Heart left ventricle (tissue), 16 donors: ENCODE measurements around the gene CDH18. TPM values are rescaled to one million over a fixed set of nuclear protein-coding genes. Genes with fewer than 3 reads are reported as not detected.

Experiments
- ATAC-seq, 4 donors: fragments of 200-7000 bp; cut with Tn5 transposase; one replicate each; pipeline ENCODE4 v1.9.1; 2020 to 2022; ENCODE audit warnings: moderate library complexity in 4 of 4, mild to moderate bottlenecking in 3 of 4, moderate number of reproducible peaks in 1 of 4
- DNase-seq, 5 donors: peaks; one replicate each; pipeline ENCODE4 v3.0.0-alpha.2; 2020
- H3K27ac ChIP-seq, 12 donors: fragments of 200-600 bp; sonication (generic) in 4 of 12; one replicate each; pipeline versions ENCODE4 v1.5.0 to v1.8.0; 2016 to 2022; ENCODE audit warnings: mild to moderate bottlenecking in 2 of 12
- H3K27me3 ChIP-seq, 9 donors: fragments of 200-600 bp; sonication (generic) in 2 of 9; one replicate each; pipeline versions ENCODE4 v1.5.1 to v1.8.0; 2016 to 2022; ENCODE audit warnings: mild to moderate bottlenecking in 3 of 9
- H3K36me3 ChIP-seq, 9 donors: fragments of 200-600 bp; sonication (generic) in 2 of 9; one replicate each; pipeline versions ENCODE4 v1.5.0 to v1.8.0; 2018 to 2022; ENCODE audit warnings: mild to moderate bottlenecking in 2 of 9
- H3K4me1 ChIP-seq, 12 donors: fragments of 200-600 bp; sonication (generic) in 4 of 12; one replicate each; pipeline versions ENCODE4 v1.5.0 to v1.8.0; 2016 to 2022; ENCODE audit warnings: mild to moderate bottlenecking in 3 of 12
- H3K4me3 ChIP-seq, 12 donors: fragments of 200-600 bp; sonication (generic) in 4 of 12; one replicate each; pipeline versions ENCODE4 v1.5.0 to v1.8.0; 2017 to 2022; ENCODE audit warnings: mild to moderate bottlenecking in 9 of 12, moderate library complexity in 4 of 12
- H3K9me3 ChIP-seq, 12 donors: fragments of 200-600 bp; sonication (generic) in 4 of 12; one replicate each; pipeline versions ENCODE4 v1.5.0 to v1.8.0; 2016 to 2022; ENCODE audit warnings: mild to moderate bottlenecking in 1 of 12
- POLR2A ChIP-seq, 2 donors: fragments of 450-650 bp; IDR thresholded peaks; one replicate each; pipeline ENCODE4 v1.6.1; 2017; ENCODE audit warnings: antibody characterized with exemption in 2 of 2, mild to moderate bottlenecking in 2 of 2, moderate library complexity in 2 of 2
- WGBS, 4 donors: extraction: QIAGEN DNeasy Blood & Tissue Kit in 2 of 4; methylation state at CpG; one replicate each; pipeline versions ENCODE4 v1.1.5 to v1.1.7; 2013 to 2018; 5-methylcytosine and 5-hydroxymethylcytosine counted together
- intact Hi-C, 10 donors: fragments of 100-400 bp; cut with DNase I; formaldehyde crosslinking; loops; one replicate each; pipeline versions ENCODE4 v1.11.1 to v1.14.2; 2022
- polyA plus RNA-seq, 2 donors: library from polyadenylated mRNA; stranded (reverse); fragments of 200-250 nt; gene quantifications; one replicate each; pipeline ENCODE4 v1.2.3, GENCODE V29; 2013
- total RNA-seq, 9 donors: library from RNA; depleted of rRNA in 2 of 9; stranded (reverse); fragments of >200 nt in 2 of 9; fragmentation: NEBNext Ultra II Directional in 3 of 9; extraction: Animal tissue kit (Norgen Biotek cat#: 25700) in 3 of 9; gene quantifications; one replicate each; pipeline versions ENCODE4 v1.1.0 to v1.2.4, GENCODE V29; 2016 to 2023
- TF ChIP-seq, protein P1 (sequence below), 12 donors: fragments of 200-600 bp; sonication (generic) in 4 of 12; IDR thresholded peaks; one replicate each; pipeline versions ENCODE4 v1.5.0 to v1.8.0; 2018 to 2022; ENCODE audit warnings: antibody characterized with exemption in 12 of 12, mild to moderate bottlenecking in 5 of 12
- donor health status: ischemic (EF 13 %, LVEDD 7.1; RV severe dilation, severe dysfunction).
- donor health status: healthy with polysubstance abuse.
- donor health status: DM: no; HTN: yes; CAD: no.
- donor health status: DM: no; HTN: no; CAD: no.
- donor health status: ischemic (EF 25% LVEDD 6.9; RV normal size, moderate dysfunction).
- donor health status: ischemic (EF 25% LVEDD 5.7; RV mildly dilated, moderate dysfunction).
- donor health status: healthy.
- donor health status: DM: yes; HTN: yes; CAD: no.
- donor health status: ischemic (EF 35%, LVEDD 5.7; RV mildly dilated, moderate dysfunction).
- donor health status: nonischemic (EF 11% LVEDD 7.7; RV severe dilation, severe dysfunction).
- donor health status: DM: yes; HTN: yes; CAD: no.
- donor health status: PGD.
- donor health status: ischemic (EF 29% LVEDD 5.4; RV normal size, mild dysfunction).
- donor health status: nonischemic (EF 23%, LVEDD 6.1; RV moderate dilation, normal function).

The CDH18 gene
- total and polyA plus RNA-seq, 11 donors = 0.75 TPM; not detected in 10

DNA sequence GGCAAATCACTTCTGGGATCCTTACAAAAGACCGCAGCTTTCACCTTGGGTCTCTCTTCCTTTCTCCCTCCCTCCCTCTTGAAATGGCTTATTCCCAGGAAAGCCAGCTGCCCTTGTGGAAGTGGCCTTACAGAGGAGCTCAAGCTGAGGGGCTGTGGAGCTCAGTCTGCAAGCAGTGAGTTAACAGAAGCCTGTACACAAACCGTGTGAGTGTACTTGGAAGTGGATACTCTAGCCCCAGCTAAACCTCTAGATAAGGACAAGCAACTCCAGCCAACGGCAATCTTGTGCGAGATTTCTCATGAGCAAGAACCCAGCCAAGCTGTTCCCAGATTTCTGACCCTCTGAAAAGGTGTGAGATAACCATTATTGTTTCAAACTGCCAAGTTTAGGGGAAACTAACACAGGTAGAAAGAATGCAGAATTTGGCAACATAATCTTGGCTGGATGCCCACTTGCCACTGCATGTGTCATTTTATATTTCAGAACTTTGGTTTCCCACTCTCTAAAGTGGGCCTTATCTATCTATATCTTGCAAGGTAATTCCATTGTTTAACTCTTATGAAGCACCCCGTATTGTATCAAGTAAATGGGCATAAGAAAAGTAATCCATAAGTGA, 85.6 kb downstream of the CDH18 start:
- DNase-seq = no peak
- H3K4me3 ChIP-seq = no peak overlapping the region
- H3K9me3 ChIP-seq = peaks cover 0 to 4% (median 0%) of the 10 kb centered on the region in 12 donors
- no peak overlapping the region for H3K27ac ChIP-seq
- H3K27me3 ChIP-seq = no peaks in the 10 kb centered on the region
- H3K4me1 ChIP-seq = no peaks in the 10 kb centered on the region
- 33 to 42% (median 36%) methylated on average over 5 of the region's 5 CpGs for WGBS, 4 donors
- intact Hi-C loops = no loop called here
- no peak for TF ChIP-seq POLR2A (IDR thresholded peaks at IDR 0.05)
- TF ChIP-seq, protein P1, sequence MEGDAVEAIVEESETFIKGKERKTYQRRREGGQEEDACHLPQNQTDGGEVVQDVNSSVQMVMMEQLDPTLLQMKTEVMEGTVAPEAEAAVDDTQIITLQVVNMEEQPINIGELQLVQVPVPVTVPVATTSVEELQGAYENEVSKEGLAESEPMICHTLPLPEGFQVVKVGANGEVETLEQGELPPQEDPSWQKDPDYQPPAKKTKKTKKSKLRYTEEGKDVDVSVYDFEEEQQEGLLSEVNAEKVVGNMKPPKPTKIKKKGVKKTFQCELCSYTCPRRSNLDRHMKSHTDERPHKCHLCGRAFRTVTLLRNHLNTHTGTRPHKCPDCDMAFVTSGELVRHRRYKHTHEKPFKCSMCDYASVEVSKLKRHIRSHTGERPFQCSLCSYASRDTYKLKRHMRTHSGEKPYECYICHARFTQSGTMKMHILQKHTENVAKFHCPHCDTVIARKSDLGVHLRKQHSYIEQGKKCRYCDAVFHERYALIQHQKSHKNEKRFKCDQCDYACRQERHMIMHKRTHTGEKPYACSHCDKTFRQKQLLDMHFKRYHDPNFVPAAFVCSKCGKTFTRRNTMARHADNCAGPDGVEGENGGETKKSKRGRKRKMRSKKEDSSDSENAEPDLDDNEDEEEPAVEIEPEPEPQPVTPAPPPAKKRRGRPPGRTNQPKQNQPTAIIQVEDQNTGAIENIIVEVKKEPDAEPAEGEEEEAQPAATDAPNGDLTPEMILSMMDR (IDR thresholded peaks at IDR 0.05) = no peak
- H3K36me3 ChIP-seq = no peaks in the 10 kb centered on the region
- ATAC-seq = no peak

GRCh38 chr5:19900269-19900668, 87.7 kb downstream of the CDH18 start:
- Histone ChIP-seq H3K27ac (no peak overlapping the region), H3K4me1 (no peaks in the 10 kb centered on the region), H3K36me3 (no peaks in the 10 kb centered on the region), H3K9me3 (peaks cover 0 to 4% (median 0%) of the 10 kb centered on the region in 12 donors), H3K27me3 (no peaks in the 10 kb centered on the region), H3K4me3 (no peak overlapping the region)
- no peak for DNase-seq
- ATAC-seq = no peak
- intact Hi-C loops = no loop called here
- 80 to 90% (median 88%) methylated on average over 3 of the region's 3 CpGs for WGBS, 4 donors
- TF ChIP-seq, protein P1 (IDR thresholded peaks at IDR 0.05) = no peak
- no peak for TF ChIP-seq POLR2A (IDR thresholded peaks at IDR 0.05)

DNA sequence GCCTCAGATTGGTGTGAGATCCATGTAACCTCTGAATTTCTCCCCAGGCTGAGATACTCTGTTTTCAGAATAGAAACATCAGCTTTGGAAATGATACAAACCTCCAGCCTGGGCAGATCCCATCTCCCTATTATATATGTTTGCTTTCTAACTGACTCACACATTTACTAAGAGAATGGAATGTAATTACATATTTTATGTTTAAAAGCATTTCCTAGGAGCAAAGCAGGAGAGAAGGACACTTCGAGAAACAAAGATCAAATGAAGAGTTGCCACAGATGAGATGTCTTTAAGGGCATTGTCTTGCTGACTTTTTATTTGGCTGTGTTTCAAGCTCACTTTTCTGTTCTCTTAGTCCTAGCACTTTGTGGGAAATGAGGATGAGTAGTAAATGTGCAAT, 96.3 kb downstream of the CDH18 start:
- WGBS, 4 donors = 57 to 68% (median 60%) methylated on average over 1 of the region's 1 CpG
- ATAC-seq = no peak
- intact Hi-C loops = no loop called here

GRCh38 chr5:19886123-19886917, 101.7 kb downstream of the CDH18 start:
- H3K36me3 ChIP-seq = no peaks in the 10 kb centered on the region
- TF ChIP-seq POLR2A (IDR thresholded peaks at IDR 0.05) = no peak
- TF ChIP-seq, protein P1 (IDR thresholded peaks at IDR 0.05) = no peak
- no peak for ATAC-seq
- no peaks in the 10 kb centered on the region for H3K27me3 ChIP-seq
- intact Hi-C loops = no loop called here
- H3K9me3 ChIP-seq = peaks cover 0 to 4% (median 0%) of the 10 kb centered on the region in 12 donors
- H3K4me3 ChIP-seq = no peak overlapping the region
- WGBS, 4 donors = 70 to 75% (median 72%) methylated on average over 7 of the region's 7 CpGs
- no peak for DNase-seq
- H3K27ac ChIP-seq = no peak overlapping the region
- H3K4me1 ChIP-seq = no peaks in the 10 kb centered on the region

More for the DNA sequence above, 96.3 kb downstream of the CDH18 start:
- TF ChIP-seq, protein P1 (IDR thresholded peaks at IDR 0.05) = no peak
- TF ChIP-seq POLR2A (IDR thresholded peaks at IDR 0.05) = no peak
- Histone ChIP-seq H3K27ac (no peak overlapping the region), H3K36me3 (no peaks in the 10 kb centered on the region), H3K4me1 (no peaks in the 10 kb centered on the region), H3K27me3 (no peaks in the 10 kb centered on the region), H3K4me3 (no peak overlapping the region), H3K9me3 (no peaks in the 10 kb centered on the region)
- no peak for DNase-seq
